Activated CD8-positive, alpha-beta memory T cell treated with anti-CD3 and anti-CD28 coated beads for 48 hours (primary cell): ENCODE measurements around the gene TP53I13.

Source experiments
- DNase-seq, 3 experiments: peaks; one replicate each; pipeline ENCODE4 v3.0.0-alpha.2; 2020; ENCODE audit warnings: low read depth in 2 of 3, low spot score in 2 of 3

TP53I13 gene

DNA sequence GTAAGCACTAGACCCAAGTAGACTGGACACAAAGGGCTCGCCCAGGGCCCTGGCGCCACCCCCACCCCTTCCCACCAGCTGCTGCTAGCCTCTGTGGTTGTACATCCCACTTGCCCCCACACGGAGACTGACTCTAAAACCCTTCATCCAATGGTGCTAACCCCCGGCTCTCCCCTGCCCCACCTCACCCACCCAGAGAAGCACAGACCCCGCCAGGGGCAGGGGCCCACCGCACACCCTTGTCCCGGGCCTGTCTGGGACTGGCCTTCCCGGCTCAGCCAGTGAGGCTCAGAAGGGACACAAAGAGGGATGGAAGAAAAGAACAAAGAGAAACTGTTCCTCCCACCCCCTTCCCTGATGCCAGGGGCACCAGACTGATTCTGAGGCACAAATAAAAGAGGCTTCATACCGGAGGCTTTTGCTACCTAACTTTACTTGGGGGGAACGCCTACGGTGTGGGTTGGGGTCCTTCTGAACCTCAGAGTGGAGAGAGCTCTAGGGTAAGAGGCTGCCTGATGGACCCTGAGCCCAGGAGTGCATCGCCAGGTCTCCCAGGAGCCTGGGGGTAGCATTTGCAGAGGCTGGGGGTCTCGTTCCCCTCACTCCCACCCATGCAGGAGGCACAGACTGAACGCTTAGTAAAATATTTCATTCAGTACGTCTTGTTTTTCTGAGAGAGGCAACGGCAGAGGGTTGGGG lies 46.0 kb downstream of the TP53I13 start:
- DNase-seq = no peak

DNA sequence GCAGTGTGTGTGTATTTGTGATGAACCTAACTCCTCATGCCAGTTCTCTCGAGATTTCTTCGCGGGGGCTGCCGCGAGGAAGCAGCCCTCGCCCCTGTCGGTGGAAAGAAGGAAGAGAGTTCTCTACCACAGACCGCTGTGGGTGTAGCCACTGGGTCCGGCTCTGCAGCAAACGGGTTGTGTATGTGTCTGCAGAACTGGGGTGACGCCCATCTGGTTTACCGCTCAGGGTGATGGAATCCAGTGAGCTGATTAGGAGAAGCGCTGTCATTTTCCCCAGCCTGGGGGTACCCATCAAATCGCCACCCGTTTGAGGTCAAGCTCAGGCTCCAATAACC lies 46.5 kb downstream of the TP53I13 start:
- DNase-seq = peak in 1 of 3 experiments; percentile 38

DNA sequence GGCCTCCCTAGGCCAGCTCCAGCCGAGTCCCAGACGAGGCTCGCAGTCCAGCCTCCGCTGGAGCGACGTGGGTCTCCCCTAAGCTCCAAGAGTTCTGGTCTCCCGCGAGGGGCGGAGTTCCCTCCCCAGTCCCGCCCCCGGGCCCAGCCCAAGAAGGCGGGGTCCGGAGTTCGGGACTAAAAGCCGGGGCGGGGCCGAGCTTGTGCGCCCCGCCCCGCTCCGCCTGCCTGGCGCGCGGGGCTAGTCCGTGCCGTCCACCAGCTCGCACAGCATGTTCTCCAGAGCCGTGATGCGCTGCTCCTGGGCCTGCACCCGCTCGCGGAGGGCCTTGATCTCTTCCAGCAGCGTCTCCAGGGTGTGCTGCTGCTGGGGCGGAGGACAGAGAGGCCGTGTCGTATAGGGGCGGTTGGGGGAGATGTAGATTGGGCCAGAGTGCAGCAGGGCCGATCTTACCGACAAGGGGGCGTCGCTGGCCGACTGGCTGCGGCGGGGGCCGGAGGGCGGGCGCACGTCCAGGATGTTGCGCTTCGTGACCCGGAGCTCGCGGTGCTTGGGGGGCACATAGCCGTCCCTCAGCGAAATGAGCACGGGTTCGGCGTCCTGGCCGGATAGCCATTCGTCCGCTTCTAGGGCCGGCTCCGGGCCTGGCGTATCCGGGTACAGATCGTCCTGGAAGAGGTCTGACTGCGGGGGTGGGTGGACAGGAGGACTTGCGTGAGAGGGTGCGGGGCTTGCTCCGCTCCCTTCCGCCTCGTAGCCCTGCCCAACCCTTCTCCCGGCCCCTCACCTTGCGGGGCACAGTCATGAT lies 47.2 kb downstream of the TP53I13 start:
- DNase-seq = peak in 2 of 3 experiments; percentile 72 to 73

DNA sequence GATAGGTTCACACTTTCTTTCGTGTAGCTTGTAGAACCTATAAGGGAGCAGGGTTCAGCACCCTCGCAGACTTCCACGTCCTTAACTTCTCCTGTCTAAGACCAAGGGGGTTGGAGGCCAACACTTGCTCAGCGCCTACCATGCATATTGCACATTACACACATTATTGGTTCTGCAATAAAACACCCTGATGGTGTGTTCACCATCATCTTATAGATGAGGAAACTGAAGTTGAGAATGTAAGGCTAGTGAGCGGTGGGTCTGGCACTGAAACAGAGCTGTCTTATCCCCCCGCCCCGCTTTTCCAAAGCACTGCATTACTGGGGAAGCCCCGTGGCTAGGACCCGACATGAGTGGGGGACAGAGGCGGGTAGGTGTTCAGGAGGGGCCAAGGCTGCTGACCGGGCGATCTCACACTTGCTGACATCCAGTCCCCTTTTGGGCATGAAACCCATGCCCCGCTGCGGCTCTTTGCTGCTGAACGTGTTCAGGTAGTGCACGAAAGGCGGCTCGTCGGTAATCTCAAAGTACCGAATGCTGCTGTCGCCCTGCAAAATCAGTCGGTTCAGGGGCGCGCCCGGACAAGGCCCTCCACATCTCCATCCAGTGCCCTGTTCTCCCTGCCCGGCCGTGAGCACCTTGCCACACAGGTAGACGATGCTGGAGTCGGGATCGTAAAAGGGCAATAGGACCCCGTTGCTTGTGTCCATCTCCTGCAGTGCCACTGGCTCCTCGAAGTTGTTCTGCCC lies 48.0 kb downstream of the TP53I13 start:
- DNase-seq = no peak

DNA sequence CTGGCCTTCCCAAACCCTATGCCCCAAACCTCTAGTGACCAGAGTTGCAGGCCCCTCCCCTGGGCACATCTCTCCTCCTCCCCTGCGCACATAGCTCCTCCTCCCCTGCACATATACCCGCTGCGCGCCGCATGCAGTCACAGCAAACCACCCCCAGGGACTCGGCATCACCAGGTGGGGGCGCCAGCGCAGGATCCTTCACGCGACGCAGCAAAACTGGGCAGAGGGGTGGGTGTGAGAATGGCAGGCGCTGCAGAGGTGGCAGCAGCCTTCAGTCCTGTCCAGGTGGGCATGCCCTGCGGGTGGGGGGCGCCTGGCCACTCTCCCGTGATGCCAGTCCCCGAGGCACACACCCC lies 48.6 kb downstream of the TP53I13 start:
- peak; percentile 79 to 93 (median 90) for DNase-seq

DNA sequence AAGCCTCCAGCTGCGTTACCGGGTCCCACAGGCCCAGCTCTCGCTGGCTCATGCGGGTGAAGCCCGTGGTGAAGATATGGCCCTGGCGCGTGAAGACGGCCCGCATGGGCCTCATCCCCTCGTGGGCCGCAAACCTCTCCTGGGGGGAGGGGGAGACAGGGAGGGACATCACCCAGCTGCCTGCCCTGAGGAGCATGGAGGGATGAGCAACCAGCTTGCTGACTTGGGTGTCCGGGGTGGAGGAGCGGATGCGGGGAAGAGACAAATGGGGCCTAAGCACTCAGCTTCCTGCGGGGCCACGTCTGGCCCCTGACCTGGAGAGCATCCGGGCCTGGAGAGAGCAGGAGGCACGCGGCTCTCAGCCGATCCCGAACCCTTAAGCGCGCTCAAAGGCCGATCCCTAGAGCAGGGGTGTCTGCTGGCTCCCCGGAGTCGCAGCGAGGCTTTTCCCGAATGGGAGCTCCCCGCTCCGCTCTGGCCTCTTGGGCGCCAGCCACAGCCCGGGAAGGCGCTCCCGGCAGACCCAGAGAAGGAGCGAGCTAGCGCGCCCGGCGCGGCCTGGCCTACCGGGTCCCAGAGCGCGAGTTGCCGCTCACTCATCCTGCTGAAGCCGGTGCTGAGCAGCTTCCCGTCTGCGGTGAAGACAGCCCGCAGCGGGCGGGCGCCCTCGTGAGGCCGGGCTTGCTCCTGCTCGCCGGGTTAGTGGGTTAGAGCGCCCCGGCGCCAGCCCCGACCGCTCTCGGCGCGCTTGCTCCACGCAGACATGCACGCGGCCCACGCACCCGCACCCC lies 49.2 kb downstream of the TP53I13 start:
- peak in 2 of 3 experiments; percentile 73 to 77 for DNase-seq

DNA sequence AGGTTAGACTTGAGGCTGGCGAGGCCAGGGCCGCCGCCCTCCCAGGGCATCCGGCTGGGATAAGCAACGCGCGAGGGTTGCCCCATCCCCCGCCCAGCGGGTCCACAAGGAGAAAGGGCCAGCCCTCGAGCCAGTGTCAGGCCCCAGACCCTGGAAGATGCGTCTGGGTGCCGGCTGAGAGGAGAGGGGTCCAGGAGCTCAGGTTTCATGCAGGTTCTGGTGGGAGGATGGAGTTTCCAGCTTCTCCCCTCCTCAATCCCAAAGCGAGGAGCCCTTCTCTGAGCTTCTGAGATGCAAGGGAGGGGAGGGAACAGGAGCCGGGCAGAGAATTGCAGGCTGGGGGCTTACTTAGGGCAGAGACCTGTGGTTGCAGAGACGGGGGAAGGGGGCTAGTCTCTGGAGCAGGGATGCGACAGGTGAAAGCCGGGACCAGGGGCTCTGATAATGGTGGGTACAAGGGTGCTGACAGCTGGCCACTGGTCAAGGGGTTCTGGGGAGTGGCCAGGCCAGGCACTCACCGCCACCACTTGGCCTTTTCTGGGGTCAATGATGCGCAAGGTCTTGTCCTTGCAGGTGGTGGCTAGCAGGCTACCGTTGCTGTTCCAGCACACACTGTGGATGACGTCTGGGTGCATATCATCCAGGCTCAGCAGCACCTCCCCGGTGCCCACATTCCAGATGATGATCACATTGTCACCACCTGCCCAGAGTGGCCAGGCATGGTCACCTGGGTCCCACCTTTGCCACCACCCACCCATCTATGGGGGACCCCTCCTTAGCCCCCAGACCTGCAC lies 50.0 kb downstream of the TP53I13 start:
- DNase-seq = no peak

DNA sequence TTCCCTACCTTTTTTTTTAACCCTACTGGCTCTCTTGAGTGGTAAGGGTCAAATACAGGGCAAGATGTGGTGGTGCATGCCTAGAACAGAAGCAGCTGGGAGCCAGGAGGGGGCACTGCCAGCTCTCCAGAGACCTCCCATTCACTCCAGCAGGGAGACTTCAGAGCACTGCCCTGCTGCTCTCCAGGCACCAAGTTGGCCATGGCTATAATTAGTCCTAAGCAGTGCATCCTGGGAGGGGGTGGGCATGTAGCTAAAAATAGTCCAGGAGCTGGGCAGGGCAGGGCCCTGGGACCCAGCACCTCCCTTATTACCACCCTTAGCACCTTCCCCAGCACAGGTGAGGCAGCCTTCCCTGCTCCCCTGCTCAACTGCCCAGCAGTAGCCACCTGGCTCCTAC lies 50.8 kb downstream of the TP53I13 start:
- no peak for DNase-seq

DNA sequence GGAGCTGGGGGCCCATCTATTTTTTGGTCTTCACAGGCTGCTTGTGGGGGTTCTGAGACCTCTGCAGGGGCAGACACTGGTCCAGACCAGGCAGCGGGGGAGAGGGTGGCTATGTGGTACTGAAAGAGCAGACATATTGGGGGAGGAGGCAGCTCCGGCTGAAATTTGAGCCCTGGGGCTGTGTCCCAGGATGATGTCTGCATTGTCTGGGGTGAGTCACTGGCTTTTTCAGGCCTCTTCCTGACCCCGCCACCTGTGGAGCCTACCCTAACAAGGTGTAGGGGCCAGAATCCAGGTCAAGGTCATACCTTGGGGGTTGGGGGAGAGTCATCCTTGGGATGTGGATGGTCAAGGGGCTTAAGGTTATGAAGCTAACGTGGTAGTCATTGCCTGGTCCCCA lies 51.8 kb downstream of the TP53I13 start:
- no peak for DNase-seq

DNA sequence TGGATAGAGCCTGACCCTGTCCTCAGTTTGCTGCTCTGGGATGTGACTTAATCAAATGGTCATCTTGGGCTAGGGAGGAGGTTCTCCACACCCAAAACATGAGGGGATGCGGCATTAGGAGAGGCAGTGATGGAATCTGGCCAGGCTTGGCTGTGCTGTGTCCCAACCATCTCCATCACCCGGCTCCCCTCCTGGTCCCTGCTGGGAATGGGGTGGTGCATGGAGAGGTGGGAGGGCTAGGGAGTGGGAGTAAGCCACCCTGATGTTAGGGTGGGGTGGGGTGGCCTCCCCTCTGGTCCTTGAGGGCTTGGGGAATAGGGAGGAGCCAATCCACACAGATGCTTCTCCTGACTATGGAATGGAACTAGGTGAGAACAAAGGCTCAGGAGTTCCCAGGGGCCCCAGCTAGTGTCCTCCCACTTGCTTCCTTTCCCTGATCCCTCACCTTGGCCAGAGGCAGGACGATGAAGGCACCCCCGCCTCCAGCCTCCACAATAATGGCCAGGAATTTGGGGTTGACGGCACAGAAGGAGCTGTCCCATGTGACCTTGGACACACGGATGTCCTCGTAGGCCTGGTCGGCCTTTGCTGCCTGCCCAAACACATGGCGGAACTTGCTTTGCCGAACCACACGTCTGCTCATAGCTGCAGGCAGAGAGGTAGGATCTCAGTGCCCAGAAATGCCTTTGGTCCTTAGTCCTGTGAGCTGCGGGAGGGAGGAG lies 52.4 kb downstream of the TP53I13 start:
- no peak for DNase-seq

DNA sequence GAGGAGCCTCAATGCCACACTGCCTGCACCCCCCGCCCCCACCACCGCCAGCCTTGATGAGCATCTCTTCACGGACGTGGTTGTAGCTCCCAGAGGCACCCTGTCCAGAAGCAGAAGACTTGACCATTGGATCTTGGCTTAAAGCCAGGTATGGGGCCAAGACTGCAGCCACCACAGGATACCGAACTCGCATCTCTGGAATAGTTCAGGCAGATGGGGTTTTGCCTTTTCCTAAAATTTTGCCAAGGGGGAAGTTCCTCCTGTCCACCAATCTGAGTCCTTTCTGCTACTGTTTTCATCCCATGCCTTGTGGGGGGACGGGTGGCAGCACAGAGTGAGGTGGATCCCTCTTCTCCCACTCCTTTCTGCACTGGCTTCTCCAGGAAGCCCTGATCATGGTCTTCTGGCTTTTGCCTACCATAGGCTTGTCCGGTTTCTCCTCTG lies 53.3 kb downstream of the TP53I13 start:
- no peak for DNase-seq
